ENCODE results near the gene CWC25. TPM values are rescaled to one million over a fixed set of nuclear protein-coding genes. Genes with fewer than 3 reads are reported as not detected.

The CWC25 gene
- total and polyA plus RNA-seq, 2 of the 13 experiments (the other 11 are each of a cell fraction or from before 2014, with no cell fraction given): 15.6 to 22.7 TPM

- no peak for TF ChIP-seq MTA1 (CRISPR knock-in tag; IDR thresholded peaks at IDR 0.05; ENCODE audit: borderline replicate concordance)
- peak; percentile 77; the same call in 1 of the 2 replicates for TF ChIP-seq CHD4 (IDR thresholded peaks at IDR 0.05; ENCODE audit: borderline replicate concordance, low read length)
- TF ChIP-seq HBP1 (CRISPR knock-in tag; IDR thresholded peaks at IDR 0.05; ENCODE audit: low read depth): no peak
- TF ChIP-seq MXD1 (CRISPR knock-in tag; IDR thresholded peaks at IDR 0.05): no peak
- TF ChIP-seq ZNF281 (CRISPR knock-in tag; IDR thresholded peaks at IDR 0.05; ENCODE audit: borderline replicate concordance): no peak
- no peak for TF ChIP-seq MED13 (CRISPR knock-in tag; IDR thresholded peaks at IDR 0.05)
- TF ChIP-seq PRDM10 (CRISPR knock-in tag; IDR thresholded peaks at IDR 0.05; ENCODE audit: low read depth): peak; percentile 63; the same call in 1 of the 2 replicates
- TF ChIP-seq ZNF616 (CRISPR knock-in tag; IDR thresholded peaks at IDR 0.05; ENCODE audit: low read depth): no peak
- TF ChIP-seq MATR3 (CRISPR knock-in tag; IDR thresholded peaks at IDR 0.05): no peak
- TF ChIP-seq ZBTB44 (CRISPR knock-in tag; IDR thresholded peaks at IDR 0.05): no peak
- no peak for TF ChIP-seq ATF3 (CRISPR knock-in tag; IDR thresholded peaks at IDR 0.05)
- TF ChIP-seq HNRNPK (IDR thresholded peaks at IDR 0.05; ENCODE audit: low read depth, low read length, poor library complexity, severe bottlenecking): no peak
- TF ChIP-seq MYC (CRISPR knock-in tag; IDR thresholded peaks at IDR 0.05; ENCODE audit: borderline replicate concordance): no peak; the same call in 1 of the 2 replicates
- TF ChIP-seq ATF2 (CRISPR knock-in tag; IDR thresholded peaks at IDR 0.05): no peak
Measured at GRCh38 chr17:38867179-38867967, 42.3 kb upstream of the CWC25 start (continued).

Measured in HepG2 (cell line).